ENCODE data around the gene MMP10.

DNA sequence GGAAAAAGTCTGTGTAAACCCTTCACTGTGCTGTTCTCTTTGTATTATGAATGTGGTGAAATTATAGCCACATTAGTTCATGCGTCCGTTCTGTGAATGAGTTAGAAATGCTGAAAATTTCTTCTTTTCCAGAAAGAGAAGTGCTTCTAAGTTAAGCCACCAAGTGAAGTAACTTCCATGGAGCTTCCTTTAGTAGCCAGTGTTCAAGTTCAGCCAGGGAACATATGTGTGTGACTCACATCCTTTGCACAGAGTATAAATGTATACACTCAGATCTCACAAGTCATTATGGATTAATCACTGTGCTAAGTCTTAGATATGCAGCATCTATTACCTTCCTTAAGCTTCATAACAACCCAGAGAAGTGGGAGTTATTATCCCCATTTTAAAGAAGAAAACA is 52.5 kb downstream of the MMP10 start:
- TF ChIP-seq POLR2A (IDR thresholded peaks at IDR 0.05; ENCODE audit: control extremely low read depth in 1 of 2, low read depth in 2 of 2, low read length in 2 of 2) (no peak), ZNF274 (IDR thresholded peaks at IDR 0.05; ENCODE audit: borderline replicate concordance, extremely low read depth, low read length) (no peak), GABPA (IDR thresholded peaks at IDR 0.05; ENCODE audit: borderline replicate concordance, insufficient read depth, low read length) (no peak)
